GM12892 (cell line): ENCODE data around the gene SH3TC1.

Experiments
- POLR2A ChIP-seq: IDR thresholded peaks from 2 replicates; pipeline ENCODE4 v1.6.1; 2011; ENCODE audit warnings: low read depth, low read length, control low read depth
- POLR2AphosphoS5 ChIP-seq: IDR thresholded peaks from 2 replicates; pipeline ENCODE4 v1.6.1; 2011; ENCODE audit warnings: low read depth, low read length, control low read depth
- TAF1 ChIP-seq: IDR thresholded peaks from 2 replicates; pipeline ENCODE4 v1.6.1; 2011; ENCODE audit warnings: low read depth, mild to moderate bottlenecking, control low read depth, low read length, borderline replicate concordance

GRCh38 chr4:8283161-8283560 is 84.1 kb downstream of the SH3TC1 start:
- TF ChIP-seq POLR2AphosphoS5 (no peak), POLR2A (no peak), TAF1 (no peak)
